Kidney glomerular epithelial cell (primary cell): Measurements from ENCODE around the gene APOBR.
"Not testable (repeated sequence)": the region's sequence is repeated elsewhere in the genome, so short reads cannot be mapped to it uniquely, and the experiment has no call there.

Source experiments
- DNase-seq: peaks from one replicate; lab custom pipeline; 2025; lab: John Stamatoyannopoulos, UW

APOBR gene, protein sequence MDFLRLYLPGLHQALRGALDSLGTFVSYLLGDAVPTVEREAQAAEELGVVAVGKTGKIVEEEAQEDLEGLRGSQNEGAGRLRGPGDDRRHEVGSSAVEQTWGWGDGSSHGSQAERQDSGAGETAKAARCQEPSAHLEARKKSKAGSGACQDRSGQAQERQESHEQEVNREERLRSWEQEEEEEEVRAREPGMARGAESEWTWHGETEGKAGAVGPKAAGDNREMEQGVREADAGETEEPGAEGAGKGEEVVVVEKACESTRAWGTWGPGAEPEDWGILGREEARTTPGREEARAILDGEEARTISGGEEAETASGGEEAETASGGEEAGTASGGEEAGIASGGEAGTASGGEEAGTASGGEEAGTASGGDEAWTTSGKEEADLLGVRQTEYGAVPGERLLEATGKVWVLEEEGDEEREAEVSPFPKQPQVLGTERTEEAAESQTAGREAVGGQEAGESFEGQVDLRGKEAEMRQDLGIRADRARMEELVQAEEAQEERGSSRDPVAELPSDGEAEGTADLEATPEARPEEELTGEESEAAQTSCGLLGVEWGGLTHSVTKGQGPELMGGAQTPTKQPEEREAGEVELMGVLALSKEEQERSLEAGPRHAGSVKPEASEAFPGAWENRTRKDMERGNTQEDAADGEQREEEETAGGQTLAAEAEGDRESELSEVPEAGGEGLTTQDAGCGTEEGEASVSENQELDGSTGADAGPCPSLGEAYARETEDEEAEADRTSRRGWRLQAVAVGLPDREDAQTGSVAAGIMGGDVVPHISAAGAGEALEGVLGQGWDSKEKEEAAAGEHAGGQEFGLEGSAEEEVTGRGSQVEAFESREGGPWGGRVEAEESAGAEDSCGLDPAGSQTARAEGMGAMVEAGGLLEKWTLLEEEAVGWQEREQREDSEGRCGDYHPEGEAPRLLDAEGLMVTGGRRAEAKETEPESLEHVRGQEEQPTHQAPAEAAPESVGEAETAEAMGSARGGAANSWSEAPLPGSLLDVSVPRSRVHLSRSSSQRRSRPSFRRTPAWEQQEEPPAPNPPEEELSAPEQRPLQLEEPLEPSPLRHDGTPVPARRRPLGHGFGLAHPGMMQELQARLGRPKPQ

DNA sequence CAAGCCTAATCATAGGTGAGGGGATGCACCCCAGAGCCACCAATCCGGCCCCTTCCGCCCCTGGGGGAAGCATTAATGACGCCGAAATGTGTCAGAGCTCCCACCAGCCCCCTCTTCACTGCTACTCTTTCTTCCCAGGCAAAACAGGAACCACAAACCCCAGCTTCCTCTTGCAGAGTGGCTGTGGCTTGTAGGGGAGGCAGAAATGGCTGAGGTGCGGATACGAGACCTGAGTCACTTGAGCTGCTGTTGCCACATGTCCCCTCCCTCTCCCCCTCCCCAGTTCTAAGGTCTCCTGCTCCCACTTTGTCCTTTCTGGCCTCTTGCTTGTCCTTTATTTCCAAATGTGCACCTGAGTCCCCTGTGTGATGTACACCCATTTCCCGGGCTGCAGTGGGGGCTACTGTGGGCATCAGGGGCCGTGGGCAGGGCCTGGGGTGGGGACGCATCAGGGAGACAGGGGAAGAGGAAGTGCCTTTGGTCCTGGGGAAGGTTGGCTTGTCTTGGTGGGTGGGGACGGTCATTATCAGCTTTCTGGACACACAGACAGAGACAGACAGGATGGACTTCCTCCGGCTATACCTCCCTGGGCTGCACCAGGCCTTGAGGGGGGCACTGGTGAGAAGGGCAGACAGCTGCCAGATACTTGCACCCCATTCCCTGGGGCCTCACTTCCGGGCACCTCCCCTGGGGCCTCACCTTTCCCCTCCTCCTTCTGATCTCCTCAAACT is at the start of gene APOBR:
TSS of gene APOBR (plus strand) at position 523 of the 731 bp plus-strand sequence. CDS start at position 562, 39 bp downstream.
- DNase-seq = no peak

DNA sequence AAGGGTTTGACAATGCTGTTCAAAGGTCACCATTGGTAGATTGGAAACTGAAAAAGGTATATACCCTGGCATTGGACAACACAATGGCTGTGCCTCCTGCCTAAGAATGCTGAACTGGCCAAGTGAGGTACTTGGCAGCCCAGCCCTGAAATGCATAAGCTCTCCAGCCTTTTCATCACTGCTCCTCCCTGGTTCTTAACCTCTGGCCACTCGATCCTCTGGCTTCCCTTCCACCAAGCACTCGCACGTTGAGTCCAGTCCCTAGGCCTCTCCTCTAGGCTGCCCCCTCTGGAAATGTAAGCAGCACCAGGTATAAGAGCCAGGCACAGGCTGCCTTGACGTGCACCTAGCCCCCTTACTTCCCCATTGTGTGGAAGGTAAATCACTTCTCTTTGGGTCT is 48.1 kb upstream of the APOBR start:
- not testable (repeated sequence) for DNase-seq

DNA sequence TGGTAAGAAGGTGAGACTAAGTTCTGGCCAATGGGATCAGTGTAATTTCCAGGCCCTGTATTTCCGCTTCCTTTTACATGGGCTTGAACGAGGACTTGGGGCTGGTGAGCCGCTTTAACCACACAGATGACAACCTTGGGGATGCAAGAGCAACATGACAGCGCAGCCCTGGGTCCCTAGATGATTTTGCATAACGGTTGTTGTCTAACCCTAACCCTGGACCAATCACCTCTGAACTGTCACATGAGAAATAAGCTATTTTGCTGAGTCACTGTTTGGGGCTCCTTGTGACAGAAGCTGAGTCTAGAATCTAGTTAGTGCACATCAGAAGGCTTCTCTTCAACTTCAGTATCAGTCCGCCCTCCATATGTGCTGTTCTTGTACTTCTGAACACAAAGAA is 47.4 kb upstream of the APOBR start:
- DNase-seq = not testable (repeated sequence)

DNA sequence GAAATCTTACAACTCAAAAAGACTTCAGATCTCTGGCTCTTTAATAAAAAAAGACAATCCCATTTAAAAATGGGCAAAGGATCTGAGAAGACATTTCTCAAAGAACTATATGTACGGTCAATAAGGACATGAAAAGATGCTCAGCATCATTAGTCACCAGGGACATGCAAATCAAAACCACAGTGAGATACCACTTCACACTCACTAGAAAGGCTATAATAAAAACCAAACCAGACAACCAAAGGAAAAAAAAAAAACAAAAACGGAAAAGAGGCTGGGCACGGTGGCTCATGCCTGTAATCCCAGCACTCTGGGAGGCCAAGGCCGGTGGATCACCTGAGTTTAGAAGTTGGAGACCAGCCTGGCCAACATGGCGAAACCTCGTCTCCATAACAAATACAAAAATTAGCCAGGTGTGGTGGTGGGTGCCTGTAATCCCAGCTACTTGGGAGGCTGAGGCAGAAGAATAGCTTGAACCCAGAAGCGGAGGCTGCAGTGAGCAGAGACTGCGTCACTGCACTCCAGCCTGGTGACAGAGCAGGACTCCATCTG is 20.7 kb upstream of the APOBR start:
- no peak for DNase-seq

DNA sequence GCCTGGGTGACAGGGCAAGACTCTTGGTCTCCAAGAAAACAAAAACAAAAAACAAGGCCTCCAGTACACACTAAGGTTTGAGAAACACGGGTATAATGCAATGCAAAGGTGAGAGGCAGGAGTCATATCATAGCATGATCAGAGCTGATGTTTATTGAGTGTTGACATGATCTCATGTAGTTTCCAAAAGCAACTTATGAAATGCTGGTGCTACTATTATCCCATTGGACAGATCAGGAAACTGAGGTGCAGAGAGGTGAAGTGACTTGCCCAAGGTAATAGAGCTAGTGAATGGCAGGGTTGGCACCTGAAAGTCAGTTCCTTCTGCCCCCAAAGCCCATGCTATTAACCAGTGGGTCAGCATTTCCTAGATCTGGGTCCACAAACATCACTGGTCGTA is 19.2 kb upstream of the APOBR start:
- no peak for DNase-seq

DNA sequence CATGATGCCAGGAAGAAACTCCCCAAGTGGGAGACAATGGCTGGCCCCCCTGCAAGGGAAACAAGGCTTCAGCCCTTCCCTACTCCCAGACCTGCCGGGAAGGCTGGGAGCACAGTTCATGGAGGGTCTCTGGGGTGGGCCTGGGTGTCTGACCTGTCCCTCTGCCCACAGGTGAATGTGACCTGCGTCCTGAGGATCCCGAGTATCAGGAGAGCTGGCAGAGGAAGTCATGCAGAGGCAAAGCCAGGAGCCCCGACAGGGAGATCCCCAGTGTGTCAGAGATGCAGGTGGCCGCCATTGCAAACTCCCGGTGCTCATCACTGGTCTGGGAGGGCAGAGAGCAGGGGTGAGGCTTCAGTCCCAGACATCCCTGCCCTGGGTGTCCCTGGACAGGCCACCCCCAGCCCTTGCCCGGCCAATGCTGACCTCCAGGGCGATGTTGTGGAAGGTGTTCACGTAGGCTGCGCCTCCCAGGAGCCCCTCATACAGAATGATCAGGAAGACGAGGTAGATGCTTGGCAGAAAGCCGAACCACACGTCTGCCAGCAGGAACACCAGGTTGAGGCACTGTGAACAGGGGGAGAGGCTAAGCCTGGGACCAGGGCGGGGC is 17.0 kb upstream of the APOBR start:
- DNase-seq = no peak

DNA sequence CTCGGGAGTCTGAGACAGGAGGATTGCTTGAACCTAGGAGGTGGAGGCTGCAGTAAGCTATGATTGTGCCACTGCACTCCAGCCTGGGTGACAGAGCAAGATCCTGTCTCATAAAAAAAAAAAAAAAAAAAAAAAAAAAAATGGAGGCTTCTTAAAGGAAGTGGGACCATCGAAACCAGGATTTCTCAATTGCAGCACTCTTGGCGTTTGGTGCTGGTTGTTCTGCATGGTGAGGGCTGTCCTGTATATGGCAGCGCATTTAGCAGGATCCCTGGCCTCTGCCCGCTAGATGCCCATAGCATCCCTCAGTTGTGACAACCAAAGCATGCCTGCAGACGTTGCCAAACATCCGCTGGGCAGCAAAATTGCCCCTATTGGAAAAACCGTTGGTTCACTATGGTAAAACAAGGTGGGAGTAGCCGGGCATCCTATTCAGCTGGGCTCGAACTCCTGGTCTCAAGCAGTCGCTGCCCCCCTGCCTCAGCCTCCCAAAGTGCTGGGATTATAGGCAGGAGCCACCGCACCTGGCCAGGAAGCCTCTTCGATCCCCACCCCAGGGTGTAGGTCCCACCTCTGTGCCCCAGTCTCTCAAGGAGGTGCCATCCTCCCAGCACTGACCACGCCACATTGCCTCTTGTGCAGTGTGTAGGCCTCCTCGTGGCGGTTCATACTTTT is 15.8 kb upstream of the APOBR start:
- no peak for DNase-seq

DNA sequence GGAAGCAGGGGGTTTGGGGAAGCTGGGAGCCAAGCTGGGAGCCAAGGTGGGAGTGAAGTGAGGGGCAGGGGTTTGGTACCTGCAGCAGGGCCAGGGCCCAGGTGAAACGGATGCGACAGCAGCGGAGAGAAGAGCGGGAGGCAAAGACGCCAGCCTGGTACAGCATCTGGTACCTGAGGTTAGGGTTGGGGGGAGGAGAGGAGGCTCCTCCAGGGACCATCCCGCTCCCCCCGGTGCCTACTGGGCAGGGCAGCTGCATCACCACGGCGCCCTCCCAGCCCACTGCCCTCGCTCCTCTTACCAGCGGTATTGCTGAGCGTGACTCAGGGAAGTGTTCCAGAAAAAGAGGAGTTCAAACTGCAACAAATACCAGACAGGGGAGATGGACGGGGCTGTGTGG is 12.4 kb upstream of the APOBR start:
- no peak for DNase-seq

DNA sequence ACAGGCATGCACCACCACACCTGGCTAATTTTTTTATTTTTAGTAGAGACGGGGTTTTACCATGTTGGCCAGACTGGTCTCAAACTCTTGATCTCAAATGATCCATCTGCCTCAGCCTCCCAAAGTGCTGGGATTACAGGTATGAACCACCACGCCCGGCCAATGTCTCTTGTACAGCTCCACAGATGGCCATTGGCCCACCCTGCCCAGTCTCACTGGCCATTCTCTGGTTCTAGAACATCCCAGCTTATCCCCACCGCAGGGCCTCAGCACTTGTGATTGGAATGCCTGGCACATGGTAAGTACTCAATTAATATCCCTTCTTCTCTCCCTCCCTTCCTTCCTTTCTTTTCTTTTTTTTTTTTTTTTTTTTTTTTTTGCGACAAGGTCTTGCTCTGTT is 11.1 kb upstream of the APOBR start:
- DNase-seq = not testable (repeated sequence)

DNA sequence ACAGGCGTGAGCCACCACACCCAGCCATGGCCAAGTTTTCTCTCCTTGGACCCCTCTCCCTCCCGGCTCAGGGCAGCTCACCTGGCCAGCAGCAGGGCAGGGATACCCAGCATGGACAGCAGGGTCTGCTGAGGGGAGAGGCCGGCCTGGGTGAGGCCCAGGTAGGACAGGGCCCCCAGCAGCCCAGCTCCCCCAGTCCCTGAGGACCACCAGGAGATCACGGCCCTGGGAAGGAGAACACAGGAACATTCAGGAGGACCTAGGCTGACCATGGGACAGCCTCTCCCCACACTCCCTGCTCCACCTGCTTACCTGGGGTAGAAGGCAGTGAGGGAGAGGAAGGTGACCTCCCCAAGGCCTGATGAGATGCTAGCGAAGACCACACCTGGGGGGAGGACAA is 8.2 kb upstream of the APOBR start:
- DNase-seq = no peak

DNA sequence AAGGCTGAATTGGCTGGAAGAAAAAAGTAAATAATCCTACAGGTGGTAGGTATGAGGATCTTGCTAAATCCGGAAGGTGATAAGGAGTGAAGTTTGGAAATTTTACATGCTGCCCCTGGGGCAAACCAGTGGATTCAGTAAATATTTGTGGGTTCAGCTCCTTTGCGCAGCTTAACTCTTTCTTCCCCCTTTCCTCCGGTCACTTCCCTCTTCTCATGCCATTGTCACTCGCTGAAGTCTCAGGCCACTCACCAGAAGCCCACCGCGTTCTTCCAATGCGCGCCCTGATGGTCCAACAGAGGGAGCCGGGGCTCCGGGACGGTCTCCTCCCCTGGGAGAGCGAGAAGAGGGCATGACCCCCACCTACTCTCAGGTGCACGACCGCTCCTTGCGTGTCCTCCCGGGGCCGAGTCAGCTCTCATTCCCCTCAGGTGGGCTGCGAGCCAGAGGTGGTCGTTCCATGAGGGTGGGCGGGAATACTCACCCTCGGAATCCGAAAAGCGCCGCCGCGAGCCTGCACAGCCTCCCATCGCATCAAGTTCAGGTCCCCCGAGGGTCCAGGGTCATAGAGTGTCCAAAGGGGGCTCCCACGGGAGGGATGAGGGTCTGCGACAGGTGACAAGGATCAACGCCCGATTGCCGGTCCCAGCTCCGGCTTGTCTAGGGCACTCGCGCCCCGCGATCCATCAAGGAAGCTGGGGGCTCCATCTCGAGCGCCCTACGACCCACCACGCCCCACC is 3.0 kb upstream of the APOBR start:
- no peak for DNase-seq

DNA sequence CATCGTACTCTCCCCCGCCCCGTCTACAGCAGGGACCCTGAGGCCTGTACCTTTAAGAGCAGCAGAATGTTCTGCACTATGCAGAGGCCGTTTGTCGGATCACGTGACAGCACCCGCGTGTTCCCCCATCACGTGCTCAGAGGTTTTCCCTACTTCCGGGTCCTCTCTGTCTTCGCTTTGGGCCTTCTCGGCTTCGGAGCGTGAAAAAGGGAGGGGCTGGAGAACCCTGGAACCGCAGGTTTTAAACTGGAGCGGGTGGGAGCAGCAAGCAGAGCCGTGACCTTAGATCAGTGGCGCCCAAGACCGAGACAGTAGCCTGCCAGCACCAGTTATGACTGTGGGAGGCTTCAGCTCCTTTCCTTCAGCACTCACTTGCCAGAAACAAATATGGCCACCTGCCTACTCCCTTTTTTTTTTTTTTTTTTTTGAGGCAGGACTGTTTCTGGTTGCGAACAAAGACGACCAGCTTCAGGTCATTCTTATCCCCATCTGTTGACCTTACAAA is 2.4 kb upstream of the APOBR start, which contains the start of gene CLN3:
TSS of gene CLN3 (minus strand) at position 105 of the 505 bp plus-strand sequence. CDS start 315 bp downstream, outside the sequence.
- peak; percentile 98 for DNase-seq

DNA sequence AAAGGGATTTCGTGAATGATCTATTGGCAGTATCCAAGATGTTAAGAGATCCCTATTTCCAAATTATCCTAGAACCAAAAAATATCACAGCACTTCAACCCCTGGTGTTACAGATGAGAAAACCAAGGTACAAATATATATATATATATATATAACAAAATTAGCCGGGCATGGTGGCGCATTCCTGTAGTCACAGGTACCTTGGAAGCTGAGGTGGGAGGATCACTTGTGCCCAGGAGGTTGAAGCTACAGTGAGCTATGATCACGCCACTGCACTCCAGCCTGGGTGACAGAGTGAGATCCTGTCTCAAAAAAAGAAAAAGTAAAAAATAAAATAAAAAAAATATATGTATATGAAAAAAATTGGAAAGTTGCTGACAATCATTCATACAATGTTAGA is 1.9 kb upstream of the APOBR start:
- no peak for DNase-seq

DNA sequence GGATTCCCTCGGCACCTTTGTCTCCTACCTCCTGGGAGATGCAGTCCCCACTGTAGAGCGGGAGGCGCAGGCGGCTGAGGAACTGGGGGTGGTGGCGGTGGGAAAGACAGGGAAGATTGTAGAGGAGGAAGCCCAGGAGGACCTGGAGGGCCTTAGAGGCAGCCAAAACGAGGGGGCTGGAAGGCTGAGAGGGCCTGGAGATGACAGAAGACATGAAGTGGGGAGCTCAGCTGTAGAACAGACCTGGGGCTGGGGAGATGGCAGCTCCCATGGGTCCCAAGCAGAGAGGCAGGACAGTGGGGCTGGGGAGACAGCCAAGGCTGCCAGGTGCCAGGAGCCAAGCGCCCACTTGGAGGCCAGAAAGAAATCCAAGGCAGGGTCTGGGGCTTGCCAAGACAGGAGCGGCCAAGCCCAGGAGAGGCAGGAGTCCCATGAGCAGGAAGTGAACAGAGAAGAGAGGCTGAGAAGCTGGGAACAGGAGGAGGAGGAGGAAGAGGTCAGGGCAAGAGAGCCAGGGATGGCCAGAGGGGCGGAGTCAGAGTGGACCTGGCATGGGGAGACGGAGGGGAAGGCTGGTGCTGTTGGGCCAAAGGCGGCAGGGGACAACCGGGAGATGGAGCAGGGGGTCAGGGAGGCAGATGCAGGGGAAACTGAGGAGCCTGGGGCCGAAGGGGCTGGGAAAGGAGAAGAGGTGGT is 803 bp downstream of the APOBR start:
- DNase-seq = no peak

DNA sequence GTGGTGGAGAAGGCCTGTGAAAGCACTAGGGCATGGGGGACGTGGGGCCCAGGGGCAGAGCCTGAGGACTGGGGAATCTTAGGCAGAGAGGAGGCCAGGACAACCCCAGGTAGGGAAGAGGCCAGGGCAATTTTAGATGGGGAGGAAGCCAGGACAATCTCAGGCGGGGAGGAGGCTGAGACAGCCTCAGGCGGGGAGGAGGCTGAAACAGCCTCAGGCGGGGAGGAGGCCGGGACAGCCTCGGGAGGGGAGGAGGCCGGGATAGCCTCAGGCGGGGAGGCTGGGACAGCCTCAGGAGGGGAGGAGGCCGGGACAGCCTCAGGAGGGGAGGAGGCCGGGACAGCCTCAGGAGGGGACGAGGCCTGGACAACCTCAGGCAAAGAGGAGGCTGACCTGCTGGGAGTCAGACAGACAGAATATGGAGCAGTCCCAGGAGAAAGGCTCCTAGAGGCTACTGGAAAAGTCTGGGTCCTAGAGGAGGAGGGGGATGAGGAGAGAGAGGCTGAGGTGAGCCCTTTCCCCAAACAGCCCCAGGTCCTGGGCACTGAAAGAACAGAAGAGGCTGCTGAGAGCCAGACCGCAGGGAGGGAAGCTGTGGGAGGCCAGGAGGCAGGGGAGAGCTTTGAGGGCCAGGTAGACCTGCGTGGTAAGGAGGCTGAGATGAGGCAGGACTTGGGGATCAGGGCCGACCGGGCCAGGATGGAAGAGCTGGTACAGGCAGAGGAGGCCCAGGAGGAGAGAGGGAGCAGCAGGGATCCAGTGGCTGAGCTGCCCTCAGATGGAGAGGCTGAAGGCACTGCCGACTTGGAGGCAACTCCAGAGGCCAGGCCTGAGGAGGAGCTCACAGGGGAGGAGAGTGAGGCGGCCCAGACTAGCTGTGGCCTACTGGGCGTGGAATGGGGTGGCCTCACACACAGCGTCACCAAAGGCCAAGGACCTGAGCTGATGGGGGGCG is 1.6 kb downstream of the APOBR start:
- no peak for DNase-seq

DNA sequence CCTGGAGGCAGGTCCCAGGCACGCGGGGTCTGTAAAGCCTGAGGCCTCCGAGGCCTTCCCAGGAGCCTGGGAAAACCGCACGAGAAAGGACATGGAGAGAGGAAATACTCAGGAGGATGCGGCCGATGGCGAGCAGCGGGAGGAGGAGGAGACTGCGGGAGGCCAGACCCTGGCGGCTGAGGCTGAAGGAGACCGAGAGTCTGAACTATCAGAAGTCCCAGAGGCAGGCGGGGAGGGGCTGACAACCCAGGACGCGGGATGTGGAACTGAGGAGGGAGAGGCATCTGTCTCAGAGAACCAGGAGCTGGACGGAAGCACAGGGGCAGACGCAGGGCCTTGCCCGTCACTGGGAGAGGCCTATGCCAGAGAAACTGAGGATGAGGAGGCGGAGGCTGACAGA is 2.4 kb downstream of the APOBR start:
- no peak for DNase-seq

DNA sequence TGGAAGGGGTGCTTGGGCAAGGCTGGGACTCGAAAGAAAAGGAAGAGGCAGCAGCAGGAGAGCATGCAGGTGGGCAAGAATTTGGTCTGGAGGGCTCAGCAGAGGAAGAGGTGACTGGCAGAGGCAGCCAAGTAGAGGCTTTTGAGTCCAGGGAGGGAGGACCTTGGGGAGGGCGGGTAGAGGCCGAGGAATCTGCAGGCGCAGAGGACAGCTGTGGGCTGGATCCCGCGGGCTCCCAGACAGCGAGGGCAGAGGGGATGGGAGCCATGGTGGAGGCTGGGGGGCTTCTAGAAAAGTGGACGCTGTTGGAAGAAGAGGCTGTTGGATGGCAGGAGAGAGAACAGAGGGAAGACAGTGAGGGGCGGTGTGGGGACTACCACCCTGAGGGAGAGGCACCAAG is 2.9 kb downstream of the APOBR start:
- DNase-seq = no peak
